ENCODE results near the gene GPI. TPM values are rescaled to one million over a fixed set of nuclear protein-coding genes. Genes with fewer than 3 reads are reported as not detected.

GPI gene
- total RNA-seq, 1 experiment from 2014 or later: 329 TPM

- no peak overlapping the region for H3K4me3 Mint-ChIP-seq (ENCODE audit: unreplicated experiment)
- H3K27me3 Mint-ChIP-seq (ENCODE audit: insufficient read depth, unreplicated experiment): no peaks in the 10 kb centered on the region
- POLR2A ChIA-PET: no interaction called here
- no peak overlapping the region for H3K4me3 ChIP-seq (ENCODE audit: low read depth, low read length)
- no peaks in the 10 kb centered on the region for H3K4me1 ChIP-seq
- peaks cover 7% of the 10 kb centered on the region; the same call in 1 of the 2 replicates for H3K36me3 ChIP-seq (ENCODE audit: control insufficient read depth, insufficient read depth, low read length)
- DNase-seq: no peak
- no peak overlapping the region for H3K27ac Mint-ChIP-seq (ENCODE audit: unreplicated experiment)
- H3K9me3 Mint-ChIP-seq (ENCODE audit: unreplicated experiment): no peaks in the 10 kb centered on the region
- CTCF ChIA-PET: no interaction called here
- no peaks in the 10 kb centered on the region for H3K4me1 Mint-ChIP-seq (ENCODE audit: low read depth, unreplicated experiment)
- H3K27me3 ChIP-seq (replicated peaks; ENCODE audit: control insufficient read depth, insufficient read depth, low read length): no peaks in the 10 kb centered on the region
- peaks cover 24% of the 10 kb centered on the region for H3K36me3 Mint-ChIP-seq (ENCODE audit: insufficient read depth, unreplicated experiment)
- H3K9me3 ChIP-seq: no peaks in the 10 kb centered on the region
- no TSS peak for BruUV-seq (replicated peaks)
- intact Hi-C loops (cut with micrococcal nuclease; ENCODE audit: unreplicated experiment): no loop called here
- TF ChIP-seq CTCF (IDR thresholded peaks at IDR 0.05; ENCODE audit: insufficient read depth in 1 of 2, low read depth in 1 of 2, low read length in 1 of 2, severe bottlenecking in 1 of 2, unreplicated experiment in 1 of 2): no peak
Observed at GRCh38 chr19:34391813-34392212, 26.8 kb downstream of the GPI start.

GRCh38 chr19:34393031-34393430, 28.0 kb downstream of the GPI start:
- Histone ChIP-seq H3K4me3 (ENCODE audit: low read depth, low read length) (no peak overlapping the region), H3K4me1 (no peaks in the 10 kb centered on the region), H3K27me3 (replicated peaks; ENCODE audit: control insufficient read depth, insufficient read depth, low read length) (no peaks in the 10 kb centered on the region), H3K9me3 (no peaks in the 10 kb centered on the region), H3K36me3 (ENCODE audit: control insufficient read depth, insufficient read depth, low read length) (peaks cover 7% of the 10 kb centered on the region; the same call in 1 of the 2 replicates)
- H3K9me3 Mint-ChIP-seq (ENCODE audit: unreplicated experiment): no peaks in the 10 kb centered on the region
- DNase-seq: no peak
- no peaks in the 10 kb centered on the region for H3K27me3 Mint-ChIP-seq (ENCODE audit: insufficient read depth, unreplicated experiment)
- ChIA-PET POLR2A (no interaction called here), CTCF (no interaction called here)
- intact Hi-C loops (cut with micrococcal nuclease; ENCODE audit: unreplicated experiment): no loop called here
- peaks cover 25% of the 10 kb centered on the region for H3K36me3 Mint-ChIP-seq (ENCODE audit: insufficient read depth, unreplicated experiment)
- TF ChIP-seq CTCF (IDR thresholded peaks at IDR 0.05; ENCODE audit: insufficient read depth in 1 of 2, low read depth in 1 of 2, low read length in 1 of 2, severe bottlenecking in 1 of 2, unreplicated experiment in 1 of 2): no peak
- no TSS peak for BruUV-seq (replicated peaks)
- no peak overlapping the region for H3K4me3 Mint-ChIP-seq (ENCODE audit: unreplicated experiment)
- H3K27ac Mint-ChIP-seq (ENCODE audit: unreplicated experiment): no peak overlapping the region
- H3K4me1 Mint-ChIP-seq (ENCODE audit: low read depth, unreplicated experiment): no peaks in the 10 kb centered on the region

- H3K36me3 Mint-ChIP-seq (ENCODE audit: insufficient read depth, unreplicated experiment): peaks cover 24% of the 10 kb centered on the region
- CTCF ChIA-PET: no interaction called here
- H3K27me3 Mint-ChIP-seq (ENCODE audit: insufficient read depth, unreplicated experiment): no peaks in the 10 kb centered on the region
- Histone ChIP-seq H3K9me3 (no peaks in the 10 kb centered on the region), H3K4me3 (ENCODE audit: low read depth, low read length) (no peak overlapping the region), H3K27me3 (replicated peaks; ENCODE audit: control insufficient read depth, insufficient read depth, low read length) (no peaks in the 10 kb centered on the region), H3K36me3 (ENCODE audit: control insufficient read depth, insufficient read depth, low read length) (peaks cover 4% of the 10 kb centered on the region; the same call in 1 of the 2 replicates), H3K4me1 (no peaks in the 10 kb centered on the region)
- no TSS peak for BruUV-seq (replicated peaks)
- POLR2A ChIA-PET: no interaction called here
- H3K4me1 Mint-ChIP-seq (ENCODE audit: low read depth, unreplicated experiment): no peaks in the 10 kb centered on the region
- no peak for DNase-seq
- no peak overlapping the region for H3K27ac Mint-ChIP-seq (ENCODE audit: unreplicated experiment)
- TF ChIP-seq CTCF (IDR thresholded peaks at IDR 0.05; ENCODE audit: insufficient read depth in 1 of 2, low read depth in 1 of 2, low read length in 1 of 2, severe bottlenecking in 1 of 2, unreplicated experiment in 1 of 2): no peak
- intact Hi-C loops (cut with micrococcal nuclease; ENCODE audit: unreplicated experiment): no loop called here
- no peaks in the 10 kb centered on the region for H3K9me3 Mint-ChIP-seq (ENCODE audit: unreplicated experiment)
- H3K4me3 Mint-ChIP-seq (ENCODE audit: unreplicated experiment): no peak overlapping the region
Observed at GRCh38 chr19:34393629-34394028, 28.6 kb downstream of the GPI start.
